ENCODE measurements around the gene PDE6D. TPM values are rescaled to one million over a fixed set of nuclear protein-coding genes. Genes with fewer than 3 reads are reported as not detected.

Gene PDE6D
- total RNA-seq, 1 experiment from 2014 or later = 31.4 TPM

DNA sequence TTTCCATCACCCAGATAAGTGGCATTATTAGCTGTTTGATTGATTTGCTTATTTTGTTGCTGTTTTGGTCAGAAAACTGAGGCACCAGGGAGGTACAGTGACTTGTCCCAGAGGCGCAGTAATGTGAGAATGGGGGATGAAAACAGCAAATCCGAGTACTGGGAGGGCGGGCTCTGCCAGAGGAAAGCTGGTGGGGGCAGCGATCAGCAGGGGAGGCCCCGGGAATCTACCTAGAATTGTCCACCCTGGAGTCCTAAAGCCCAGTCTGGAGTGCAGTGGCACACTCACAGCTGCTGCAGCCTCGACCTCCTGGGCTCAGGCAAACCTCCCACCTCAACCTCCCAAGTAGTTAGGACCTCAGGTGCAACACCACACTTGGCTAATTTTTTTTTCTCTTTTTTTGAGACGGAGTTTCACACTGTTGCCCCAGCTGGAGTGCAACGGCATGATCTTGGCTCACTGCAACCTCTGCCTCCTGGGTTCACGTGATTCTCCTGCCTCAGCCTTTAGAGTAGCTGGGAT lies 89.8 kb downstream of the PDE6D start:
- Histone ChIP-seq H3K4me1 (ENCODE audit: control insufficient read depth, insufficient read depth, low read length) (no peaks in the 10 kb centered on the region), H3K27ac (ENCODE audit: low read length) (no peak overlapping the region), H3K36me3 (ENCODE audit: control insufficient read depth, insufficient read depth, low read length) (no peaks in the 10 kb centered on the region), H3K27me3 (ENCODE audit: control insufficient read depth, insufficient read depth, low read length) (no peaks in the 10 kb centered on the region), H3K9me3 (ENCODE audit: control insufficient read depth, insufficient read depth, low read depth, low read length) (no peaks in the 10 kb centered on the region), H3K4me3 (ENCODE audit: low read depth in 2 of 2, low read length in 2 of 2) (no peak overlapping the region)
- ATAC-seq (no peak), DNase-seq (ENCODE audit: low read depth, low spot score) (no peak)
- intact Hi-C loops (cut with micrococcal nuclease; ENCODE audit: unreplicated experiment) (no loop called here), in situ Hi-C loops (cut with HindIII; ENCODE audit: low pct_unique_long_range_greater_than_20kb, low sequenced_read_pairs) (no loop called here)
- ChIA-PET POLR2A (no interaction called here), CTCF (interaction anchor here (1.2 kb wide), 1 partner anchor 23 kb away, joined by 3 read pairs; no protein-coding TSS in a partner anchor)
- TF ChIP-seq POLR2AphosphoS5 (IDR thresholded peaks at IDR 0.05; ENCODE audit: low read depth, low read length) (no peak), CTCF (IDR thresholded peaks at IDR 0.05) (no peak), SIN3A (IDR thresholded peaks at IDR 0.05; ENCODE audit: borderline replicate concordance, insufficient read depth, low read depth, low read length) (no peak), TCF7L2 (IDR thresholded peaks at IDR 0.05; ENCODE audit: low read depth, low read length) (no peak)
- TF ChIP-seq, protein P1, sequence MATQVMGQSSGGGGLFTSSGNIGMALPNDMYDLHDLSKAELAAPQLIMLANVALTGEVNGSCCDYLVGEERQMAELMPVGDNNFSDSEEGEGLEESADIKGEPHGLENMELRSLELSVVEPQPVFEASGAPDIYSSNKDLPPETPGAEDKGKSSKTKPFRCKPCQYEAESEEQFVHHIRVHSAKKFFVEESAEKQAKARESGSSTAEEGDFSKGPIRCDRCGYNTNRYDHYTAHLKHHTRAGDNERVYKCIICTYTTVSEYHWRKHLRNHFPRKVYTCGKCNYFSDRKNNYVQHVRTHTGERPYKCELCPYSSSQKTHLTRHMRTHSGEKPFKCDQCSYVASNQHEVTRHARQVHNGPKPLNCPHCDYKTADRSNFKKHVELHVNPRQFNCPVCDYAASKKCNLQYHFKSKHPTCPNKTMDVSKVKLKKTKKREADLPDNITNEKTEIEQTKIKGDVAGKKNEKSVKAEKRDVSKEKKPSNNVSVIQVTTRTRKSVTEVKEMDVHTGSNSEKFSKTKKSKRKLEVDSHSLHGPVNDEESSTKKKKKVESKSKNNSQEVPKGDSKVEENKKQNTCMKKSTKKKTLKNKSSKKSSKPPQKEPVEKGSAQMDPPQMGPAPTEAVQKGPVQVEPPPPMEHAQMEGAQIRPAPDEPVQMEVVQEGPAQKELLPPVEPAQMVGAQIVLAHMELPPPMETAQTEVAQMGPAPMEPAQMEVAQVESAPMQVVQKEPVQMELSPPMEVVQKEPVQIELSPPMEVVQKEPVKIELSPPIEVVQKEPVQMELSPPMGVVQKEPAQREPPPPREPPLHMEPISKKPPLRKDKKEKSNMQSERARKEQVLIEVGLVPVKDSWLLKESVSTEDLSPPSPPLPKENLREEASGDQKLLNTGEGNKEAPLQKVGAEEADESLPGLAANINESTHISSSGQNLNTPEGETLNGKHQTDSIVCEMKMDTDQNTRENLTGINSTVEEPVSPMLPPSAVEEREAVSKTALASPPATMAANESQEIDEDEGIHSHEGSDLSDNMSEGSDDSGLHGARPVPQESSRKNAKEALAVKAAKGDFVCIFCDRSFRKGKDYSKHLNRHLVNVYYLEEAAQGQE (IDR thresholded peaks at IDR 0.05; ENCODE audit: insufficient read depth in 1 of 2, low read depth in 2 of 2, low read length in 1 of 2) = no peak
- no TSS peak for BruUV-seq (replicated peaks)

- TF ChIP-seq POLR2AphosphoS5 (IDR thresholded peaks at IDR 0.05; ENCODE audit: low read depth, low read length) = no peak
- TF ChIP-seq CTCF (IDR thresholded peaks at IDR 0.05) = no peak
- TF ChIP-seq, protein P1 (IDR thresholded peaks at IDR 0.05; ENCODE audit: insufficient read depth in 1 of 2, low read depth in 2 of 2, low read length in 1 of 2) = no peak
- no peak for TF ChIP-seq TCF7L2 (IDR thresholded peaks at IDR 0.05; ENCODE audit: low read depth, low read length)
- no peak for TF ChIP-seq SIN3A (IDR thresholded peaks at IDR 0.05; ENCODE audit: borderline replicate concordance, insufficient read depth, low read depth, low read length)
- ChIA-PET POLR2A (no interaction called here), CTCF (interaction anchor here (1.0 kb wide), 1 partner anchor 25 kb away, joined by 5 read pairs; no protein-coding TSS in a partner anchor)
- no peaks in the 10 kb centered on the region for H3K9me3 ChIP-seq (ENCODE audit: control insufficient read depth, insufficient read depth, low read depth, low read length)
- no TSS peak for BruUV-seq (replicated peaks)
- H3K4me1 ChIP-seq (ENCODE audit: control insufficient read depth, insufficient read depth, low read length) = no peaks in the 10 kb centered on the region
- H3K36me3 ChIP-seq (ENCODE audit: control insufficient read depth, insufficient read depth, low read length) = no peaks in the 10 kb centered on the region
- no peaks in the 10 kb centered on the region for H3K27me3 ChIP-seq (ENCODE audit: control insufficient read depth, insufficient read depth, low read length)
- no peak for ATAC-seq
- intact Hi-C loops (cut with micrococcal nuclease; ENCODE audit: unreplicated experiment) = no loop called here
- H3K27ac ChIP-seq (ENCODE audit: low read length) = no peak overlapping the region
- in situ Hi-C loops (cut with HindIII; ENCODE audit: low pct_unique_long_range_greater_than_20kb, low sequenced_read_pairs) = no loop called here
- no peak for DNase-seq (ENCODE audit: low read depth, low spot score)
- no peak overlapping the region for H3K4me3 ChIP-seq (ENCODE audit: low read depth in 2 of 2, low read length in 2 of 2)
Observed at GRCh38 chr2:231689124-231689893, 91.8 kb downstream of the PDE6D start.
